ENCODE results near the gene SPPL2B. TPM values are rescaled to one million over a fixed set of nuclear protein-coding genes. Genes with fewer than 3 reads are reported as not detected.

The SPPL2B gene
- total RNA-seq, 1 donor from 2014 or later: 77.0 TPM

Other genes with a start within 250 kb of the SPPL2B start
- gene MOB3A, start 232.4 kb upstream of the SPPL2B start, total RNA-seq: 50.6 and 54.2 TPM in 2 replicates
- 3.8 and 4.8 TPM in 2 replicates for gene IZUMO4, start 231.8 kb upstream of the SPPL2B start, total RNA-seq
- 139 and 152 TPM in 2 replicates for gene AP3D1, start 177.1 kb upstream of the SPPL2B start, total RNA-seq
- 34.1 and 38.1 TPM in 2 replicates for gene DOT1L, start 164.8 kb upstream of the SPPL2B start, total RNA-seq
- 40.7 and 45.7 TPM in 2 replicates for gene PLEKHJ1, start 92.4 kb upstream of the SPPL2B start, total RNA-seq
- 101 and 102 TPM in 2 replicates for gene SF3A2, start 91.9 kb upstream of the SPPL2B start, total RNA-seq
- gene AMH, start 79.4 kb upstream of the SPPL2B start, total RNA-seq: 14.3 and 16.4 TPM in 2 replicates
- gene JSRP1, start 72.3 kb upstream of the SPPL2B start, total RNA-seq: not detected in 2 replicates
- 0.44 and 0.51 TPM in 2 replicates for gene PEAK3, start 46.5 kb upstream of the SPPL2B start, total RNA-seq
- gene LINGO3, start 20.5 kb upstream of the SPPL2B start, total RNA-seq: 0.37 and 0.54 TPM in 2 replicates
- gene LSM7, start 98 bp upstream of the SPPL2B start, total RNA-seq: 77.8 and 81.7 TPM in 2 replicates
- 0.08 TPM in 1 of 2 replicates, not detected in the other for gene TMPRSS9, start 31.6 kb downstream of the SPPL2B start, total RNA-seq
- 108 and 109 TPM in 2 replicates for gene TIMM13, start 98.9 kb downstream of the SPPL2B start, total RNA-seq
- gene LMNB2, start 128.3 kb downstream of the SPPL2B start, total RNA-seq: 40.2 and 40.8 TPM in 2 replicates
- gene GADD45B, start 147.4 kb downstream of the SPPL2B start, total RNA-seq: 148 and 165 TPM in 2 replicates

All from osteocyte (in vitro differentiated cells).